ENCODE data around the gene GPC5.

Gene GPC5

GRCh38 chr13:91598655-91599054 lies 200.2 kb downstream of the GPC5 start:
- no peaks in the 10 kb centered on the region for H3K36me3 Mint-ChIP-seq
- DNase-seq (ENCODE audit: low spot score in 2 of 2) (no peak), ATAC-seq (no peak)
- H3K4me3 Mint-ChIP-seq: no peak overlapping the region
- no peaks in the 10 kb centered on the region for H3K4me1 Mint-ChIP-seq
- no peak overlapping the region for H3K27ac Mint-ChIP-seq
- H3K9me3 Mint-ChIP-seq: peaks cover 4% of the 10 kb centered on the region

GRCh38 chr13:91601273-91601672 lies 202.9 kb downstream of the GPC5 start:
- Mint-ChIP-seq H3K9me3 (peaks cover 4% of the 10 kb centered on the region), H3K4me3 (no peak overlapping the region), H3K36me3 (no peaks in the 10 kb centered on the region), H3K27ac (no peak overlapping the region), H3K4me1 (no peaks in the 10 kb centered on the region)
- no peak for ATAC-seq
- no peak for DNase-seq (ENCODE audit: low spot score in 2 of 2)

GRCh38 chr13:91601807-91602206 lies 203.4 kb downstream of the GPC5 start:
- DNase-seq (ENCODE audit: low spot score in 2 of 2) (no peak), ATAC-seq (no peak)
- peaks cover 5% of the 10 kb centered on the region for H3K9me3 Mint-ChIP-seq
- no peak overlapping the region for H3K27ac Mint-ChIP-seq
- H3K4me3 Mint-ChIP-seq: no peak overlapping the region
- no peaks in the 10 kb centered on the region for H3K4me1 Mint-ChIP-seq
- H3K36me3 Mint-ChIP-seq: no peaks in the 10 kb centered on the region

GRCh38 chr13:91609353-91609752 lies 210.9 kb downstream of the GPC5 start:
- no peak overlapping the region for H3K4me3 Mint-ChIP-seq
- no peaks in the 10 kb centered on the region for H3K36me3 Mint-ChIP-seq
- no peaks in the 10 kb centered on the region for H3K4me1 Mint-ChIP-seq
- no peak for ATAC-seq
- H3K27ac Mint-ChIP-seq: no peak overlapping the region
- peaks cover 8% of the 10 kb centered on the region for H3K9me3 Mint-ChIP-seq
- DNase-seq (ENCODE audit: low spot score in 2 of 2): no peak

- Mint-ChIP-seq H3K9me3 (peaks cover 10% of the 10 kb centered on the region), H3K27ac (no peak overlapping the region), H3K4me3 (no peak overlapping the region), H3K4me1 (no peaks in the 10 kb centered on the region), H3K36me3 (no peaks in the 10 kb centered on the region)
- no peak for ATAC-seq
- no peak for DNase-seq (ENCODE audit: low spot score in 2 of 2)
These were observed 219.9 kb downstream of the GPC5 start for GRCh38 chr13:91618315-91618714.

GRCh38 chr13:91620670-91621141 lies 222.3 kb downstream of the GPC5 start:
- no peak overlapping the region for H3K4me3 Mint-ChIP-seq
- no peak overlapping the region for H3K27ac Mint-ChIP-seq
- peaks cover 8% of the 10 kb centered on the region for H3K9me3 Mint-ChIP-seq
- no peak for ATAC-seq
- H3K36me3 Mint-ChIP-seq: no peaks in the 10 kb centered on the region
- no peak for DNase-seq (ENCODE audit: low spot score in 2 of 2)
- no peaks in the 10 kb centered on the region for H3K4me1 Mint-ChIP-seq

GRCh38 chr13:91621161-91621560 lies 222.7 kb downstream of the GPC5 start:
- peaks cover 8% of the 10 kb centered on the region for H3K9me3 Mint-ChIP-seq
- H3K4me3 Mint-ChIP-seq: no peak overlapping the region
- DNase-seq (ENCODE audit: low spot score in 2 of 2) (no peak), ATAC-seq (no peak)
- H3K4me1 Mint-ChIP-seq: no peaks in the 10 kb centered on the region
- H3K27ac Mint-ChIP-seq: no peak overlapping the region
- no peaks in the 10 kb centered on the region for H3K36me3 Mint-ChIP-seq

GRCh38 chr13:91621963-91622362 lies 223.5 kb downstream of the GPC5 start:
- no peaks in the 10 kb centered on the region for H3K36me3 Mint-ChIP-seq
- H3K27ac Mint-ChIP-seq: no peak overlapping the region
- no peak overlapping the region for H3K4me3 Mint-ChIP-seq
- no peak for ATAC-seq
- DNase-seq (ENCODE audit: low spot score in 2 of 2): no peak
- no peaks in the 10 kb centered on the region for H3K4me1 Mint-ChIP-seq
- H3K9me3 Mint-ChIP-seq: peaks cover 8% of the 10 kb centered on the region

- ATAC-seq (no peak), DNase-seq (ENCODE audit: low spot score in 2 of 2) (no peak)
- Mint-ChIP-seq H3K4me1 (no peaks in the 10 kb centered on the region), H3K9me3 (peaks cover 11% of the 10 kb centered on the region), H3K27ac (no peak overlapping the region), H3K36me3 (no peaks in the 10 kb centered on the region), H3K4me3 (no peak overlapping the region)
These were observed 224.5 kb downstream of the GPC5 start for GRCh38 chr13:91622778-91623550.

GRCh38 chr13:91627952-91628739 lies 229.7 kb downstream of the GPC5 start:
- Mint-ChIP-seq H3K4me1 (no peaks in the 10 kb centered on the region), H3K36me3 (no peaks in the 10 kb centered on the region), H3K27ac (no peak overlapping the region), H3K9me3 (peaks cover 9% of the 10 kb centered on the region), H3K4me3 (no peak overlapping the region)
- DNase-seq (ENCODE audit: low spot score in 2 of 2): no peak
- no peak for ATAC-seq

GRCh38 chr13:91630946-91631345 lies 232.5 kb downstream of the GPC5 start:
- Mint-ChIP-seq H3K36me3 (no peaks in the 10 kb centered on the region), H3K27ac (no peak overlapping the region), H3K4me3 (no peak overlapping the region), H3K4me1 (no peaks in the 10 kb centered on the region), H3K9me3 (peaks cover 6% of the 10 kb centered on the region)
- no peak for ATAC-seq
- no peak for DNase-seq (ENCODE audit: low spot score in 2 of 2)

- Mint-ChIP-seq H3K27ac (no peak overlapping the region), H3K4me3 (no peak overlapping the region), H3K4me1 (no peaks in the 10 kb centered on the region), H3K36me3 (no peaks in the 10 kb centered on the region), H3K9me3 (peaks cover 6% of the 10 kb centered on the region)
- ATAC-seq (no peak), DNase-seq (ENCODE audit: low spot score in 2 of 2) (no peak)
These were observed 233.7 kb downstream of the GPC5 start for GRCh38 chr13:91632086-91632485.

- ATAC-seq (no peak), DNase-seq (ENCODE audit: low spot score in 2 of 2) (no peak)
- Mint-ChIP-seq H3K4me1 (no peaks in the 10 kb centered on the region), H3K27ac (no peak overlapping the region), H3K4me3 (no peak overlapping the region), H3K36me3 (no peaks in the 10 kb centered on the region), H3K9me3 (no peaks in the 10 kb centered on the region)
These were observed 240.9 kb downstream of the GPC5 start for GRCh38 chr13:91639330-91639729.

GRCh38 chr13:91643394-91643793 lies 245.0 kb downstream of the GPC5 start:
- Mint-ChIP-seq H3K27ac (no peak overlapping the region), H3K9me3 (peaks cover 2% of the 10 kb centered on the region), H3K4me3 (no peak overlapping the region), H3K36me3 (no peaks in the 10 kb centered on the region), H3K4me1 (no peaks in the 10 kb centered on the region)
- DNase-seq (ENCODE audit: low spot score in 2 of 2) (no peak), ATAC-seq (no peak)

GRCh38 chr13:91644806-91645205 lies 246.4 kb downstream of the GPC5 start:
- Mint-ChIP-seq H3K4me1 (no peaks in the 10 kb centered on the region), H3K27ac (no peak overlapping the region), H3K9me3 (peaks cover 5% of the 10 kb centered on the region), H3K36me3 (no peaks in the 10 kb centered on the region), H3K4me3 (no peak overlapping the region)
- DNase-seq (ENCODE audit: low spot score in 2 of 2) (no peak), ATAC-seq (no peak)
